GM18861 (cell line): Measurements from ENCODE around the gene SRRM3.
"Not testable (repeated sequence)": the region's sequence is repeated elsewhere in the genome, so short reads cannot be mapped to it uniquely, and the experiment has no call there.

Experiments
- ATAC-seq: cut with Tn5 transposase; IDR thresholded peaks from one replicate; pipeline ENCODE4 v1.9.1; 2021; ENCODE audit not compliant: unreplicated experiment

The SRRM3 gene

DNA sequence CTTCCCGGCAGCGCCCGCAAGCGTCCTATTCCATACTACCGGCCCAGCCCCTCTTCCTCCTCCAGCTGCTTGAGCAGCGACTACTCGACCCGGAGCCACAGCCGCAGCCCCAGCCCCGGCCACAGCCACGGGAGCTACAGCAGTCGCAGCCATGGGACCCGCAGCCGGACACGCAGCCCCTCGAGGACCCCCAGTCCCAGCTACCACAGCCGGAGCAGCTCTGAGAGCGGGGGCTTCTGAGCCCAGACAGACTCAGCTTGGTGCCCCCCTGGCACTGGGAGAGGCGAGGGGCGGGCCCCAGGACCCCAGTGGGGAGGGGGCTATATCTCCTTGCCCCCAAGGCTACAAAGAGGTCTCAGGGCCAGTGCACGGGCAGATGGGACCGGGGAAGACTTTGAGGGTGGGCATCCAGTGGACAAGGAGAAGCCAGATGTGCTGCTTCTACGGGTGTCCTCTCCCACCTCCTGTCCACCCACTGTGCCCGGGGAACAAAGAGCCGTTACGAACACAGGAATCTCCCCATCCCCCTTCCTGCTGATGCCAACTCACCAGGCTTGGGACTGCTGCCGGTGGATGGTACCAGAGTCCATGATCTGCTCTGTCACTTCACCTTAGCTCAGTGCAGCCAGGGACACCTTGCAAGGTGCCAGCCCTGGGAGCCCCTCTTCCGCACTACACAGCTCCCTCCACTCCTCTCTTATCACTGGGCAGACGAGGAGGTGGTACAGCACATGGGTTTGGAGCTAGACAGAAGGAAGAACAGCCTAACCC, 84.1 kb downstream of the SRRM3 start:
- ATAC-seq, result no peak

DNA sequence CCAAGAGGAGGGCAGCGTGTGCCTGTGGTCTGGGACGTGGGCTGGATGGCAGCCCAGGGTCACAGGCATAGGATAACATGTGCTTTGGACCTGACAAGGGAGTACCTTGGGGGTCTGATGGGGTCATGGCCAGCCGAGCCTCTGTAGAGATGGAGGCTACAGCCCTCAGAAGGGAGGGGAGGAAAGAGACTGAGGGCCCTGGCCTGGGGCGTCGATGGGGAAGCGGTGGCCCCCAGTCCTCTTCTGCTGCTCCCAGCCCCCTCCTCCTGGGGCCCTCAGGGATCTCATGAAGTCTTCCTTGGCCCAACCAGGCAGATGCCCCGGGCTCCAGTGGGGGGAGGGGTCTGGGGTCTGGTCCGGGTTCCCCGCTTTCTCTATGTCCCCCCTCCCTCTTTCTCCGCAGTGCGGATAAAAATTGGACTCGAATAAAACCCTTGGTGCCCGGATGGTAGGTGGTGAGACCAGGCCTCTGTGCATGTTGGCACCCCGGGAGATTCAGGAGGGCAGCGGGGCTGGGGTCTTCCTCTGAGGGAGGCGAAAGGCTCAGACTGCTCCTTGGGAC, 85.2 kb downstream of the SRRM3 start:
- no peak for ATAC-seq

DNA sequence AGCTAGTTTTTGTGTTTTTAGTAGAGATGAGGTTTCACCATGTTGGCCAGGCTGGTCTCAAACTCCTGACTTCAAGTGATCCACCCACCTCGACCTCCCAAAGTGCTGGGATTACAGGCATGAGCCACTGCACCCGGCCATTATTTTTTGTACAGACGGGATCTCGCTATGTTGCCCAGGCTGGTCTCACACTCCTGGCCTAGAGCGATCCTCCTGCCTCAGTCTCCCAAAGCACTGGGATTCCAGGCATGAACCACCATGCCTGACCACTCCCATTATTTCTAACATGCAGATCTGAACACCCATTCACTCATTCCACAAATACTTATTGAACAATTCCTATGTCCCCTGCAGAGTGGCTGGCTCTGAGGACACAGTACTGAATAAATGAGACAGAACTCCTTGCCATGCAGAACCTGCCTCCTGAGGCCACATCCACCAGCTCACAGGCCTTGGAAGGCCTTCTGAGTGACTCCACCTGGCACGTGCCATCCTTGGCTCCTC, 89.2 kb downstream of the SRRM3 start:
- not testable (repeated sequence) for ATAC-seq

- peak; percentile 66 for ATAC-seq
Observed at GRCh38 chr7:76291351-76292212, 89.9 kb downstream of the SRRM3 start.

GRCh38 chr7:76292213-76292573, 90.5 kb downstream of the SRRM3 start:
- ATAC-seq, result no peak

GRCh38 chr7:76292911-76293310, 91.2 kb downstream of the SRRM3 start:
- ATAC-seq, result not testable (repeated sequence)

GRCh38 chr7:76293407-76293901, 91.8 kb downstream of the SRRM3 start:
- no peak for ATAC-seq

- no peak for ATAC-seq
Observed at GRCh38 chr7:76294344-76295024, 92.8 kb downstream of the SRRM3 start.

- no peak for ATAC-seq
Observed at GRCh38 chr7:76296743-76297740, 95.3 kb downstream of the SRRM3 start.

DNA sequence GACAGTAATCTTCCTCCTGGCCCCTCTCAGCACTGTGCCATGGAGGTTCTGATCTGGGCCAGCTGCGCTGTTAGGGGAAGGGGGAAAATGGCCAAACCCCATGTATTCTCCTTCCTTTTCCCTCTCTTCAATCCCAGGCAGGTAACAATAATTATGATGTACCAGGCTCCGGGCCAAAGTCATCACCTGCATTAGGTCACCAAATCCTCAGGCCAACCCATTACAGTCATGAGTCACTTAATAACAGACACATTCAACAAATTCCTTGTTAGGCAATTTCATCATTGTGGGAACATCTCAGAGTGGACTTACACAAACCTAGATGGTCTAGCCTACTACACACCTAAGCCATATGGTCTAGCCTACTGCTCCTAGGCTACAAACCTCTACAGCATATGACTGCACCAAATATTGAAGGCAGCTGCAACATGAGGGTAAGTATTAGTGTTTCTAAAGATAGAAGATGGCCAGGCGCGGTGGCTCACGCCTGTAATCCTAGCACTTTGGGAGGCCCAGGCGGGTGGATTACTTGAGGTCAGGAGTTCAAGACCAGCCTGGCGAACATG, 98.6 kb downstream of the SRRM3 start:
- no peak for ATAC-seq

DNA sequence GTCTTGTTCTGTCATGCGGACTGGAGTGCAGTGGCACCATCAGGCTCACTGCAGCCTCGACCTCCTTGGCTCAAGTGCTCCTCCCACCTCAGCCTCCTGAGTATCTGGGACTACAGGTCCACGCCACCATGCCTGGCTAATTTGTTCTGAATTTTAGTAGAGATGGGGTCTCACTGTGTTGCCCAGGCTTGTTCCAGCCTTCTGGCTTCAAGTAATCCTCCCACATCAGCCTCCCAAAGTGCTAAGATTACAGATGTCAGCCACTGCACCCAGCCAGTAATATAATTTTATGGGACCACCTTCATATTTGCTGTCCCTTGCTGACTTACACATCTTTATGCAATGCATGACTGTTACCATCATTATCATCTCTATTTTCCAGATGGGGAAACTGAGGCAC, 99.3 kb downstream of the SRRM3 start:
- no peak for ATAC-seq

- no peak for ATAC-seq
Observed at GRCh38 chr7:76302347-76303201, 100.9 kb downstream of the SRRM3 start, which contains the start of gene HSPB1. HSPB1 (plus strand) TSS chr7:76302673; CDS start chr7:76302713, 40 bp downstream.

- ATAC-seq, result no peak
Observed at GRCh38 chr7:76303202-76304147, 101.8 kb downstream of the SRRM3 start.

DNA sequence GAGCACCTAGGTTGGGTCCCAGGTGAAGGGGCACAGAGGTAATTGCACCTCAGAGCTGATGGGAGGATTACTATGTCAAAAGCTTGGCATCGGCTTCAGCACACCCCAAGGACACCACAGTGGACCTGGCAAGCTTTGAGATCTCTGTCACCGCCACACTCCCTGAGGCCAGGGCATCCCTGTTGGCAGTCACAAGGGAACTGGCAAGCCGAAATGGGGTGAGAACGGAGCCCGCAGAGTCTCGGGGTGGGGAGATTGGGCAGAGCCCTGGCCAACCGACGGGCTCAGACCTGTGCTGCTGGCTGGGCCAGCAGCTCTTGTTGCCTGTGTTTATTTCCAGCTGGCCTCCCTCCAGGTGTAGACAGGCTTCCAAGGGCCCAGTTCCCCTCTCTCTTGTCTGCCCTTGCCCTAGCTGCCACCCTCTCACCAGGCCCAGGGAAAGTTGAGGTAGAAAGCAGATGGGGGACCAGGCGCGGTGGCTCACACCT, 103.2 kb downstream of the SRRM3 start:
- ATAC-seq, result no peak

DNA sequence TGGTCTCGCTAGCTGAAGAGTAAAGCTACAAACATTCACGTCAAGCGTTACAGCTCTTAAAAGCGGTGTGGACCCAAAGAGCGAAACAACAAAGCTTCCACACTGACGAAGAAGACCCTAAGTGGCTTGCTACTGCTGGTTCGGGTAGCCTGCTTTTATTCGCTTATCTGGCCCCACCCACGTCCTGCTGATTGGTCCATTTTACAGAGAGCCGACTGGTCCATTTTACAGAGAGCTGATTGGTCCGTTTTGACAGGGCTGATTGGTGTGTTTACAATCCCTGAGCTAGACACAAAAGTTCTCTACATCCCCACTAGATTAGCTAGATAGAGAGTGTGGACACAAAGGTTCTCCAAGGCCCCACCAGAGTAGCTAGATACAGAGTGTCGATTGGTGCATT, 107.2 kb downstream of the SRRM3 start:
- not testable (repeated sequence) for ATAC-seq

DNA sequence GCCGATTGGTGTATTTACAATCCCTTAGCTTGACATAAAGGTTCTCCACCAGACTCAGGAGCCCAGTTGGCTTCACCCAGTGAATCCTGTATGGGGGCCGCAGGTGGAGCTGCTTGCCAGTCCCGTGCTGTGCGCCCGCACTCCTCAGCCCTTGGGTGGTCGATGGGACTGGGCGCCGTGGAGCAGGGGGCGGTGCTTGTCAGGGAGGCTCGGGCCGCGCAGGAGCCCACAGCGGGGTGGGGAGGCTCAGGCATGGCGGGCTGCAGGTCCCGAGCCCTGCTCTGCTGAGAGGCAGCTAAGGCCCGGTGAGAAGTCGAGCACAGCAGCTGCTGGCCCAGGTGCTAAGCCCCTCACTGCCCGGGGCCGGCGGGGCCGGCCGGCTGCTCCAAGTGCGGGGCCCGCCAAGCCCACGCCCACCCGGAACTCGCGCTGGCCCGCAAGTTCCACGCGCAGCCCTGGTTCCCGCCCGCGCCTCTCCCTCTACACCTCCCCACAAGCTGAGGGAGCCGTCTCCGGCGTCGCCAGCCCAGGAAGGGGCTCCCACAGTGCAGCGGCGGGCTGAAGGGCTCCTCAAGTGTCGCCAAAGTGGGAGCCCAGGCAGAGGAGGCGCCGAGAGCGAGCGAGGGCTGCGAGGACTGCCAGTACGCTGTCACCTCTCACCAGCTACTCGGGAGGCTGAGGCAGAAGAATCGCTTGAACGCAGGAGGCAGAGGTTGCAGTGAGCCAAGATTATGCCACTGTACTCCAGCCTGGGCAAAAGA, 107.8 kb downstream of the SRRM3 start:
- ATAC-seq, result not testable (repeated sequence)
